Left lung (tissue), 10 donors: ENCODE results near the gene MCM7. TPM values are rescaled to one million over a fixed set of nuclear protein-coding genes. Genes with fewer than 3 reads are reported as not detected.

Experiments used
- ATAC-seq: fragments of 200-7000 bp; cut with Tn5 transposase; one replicate; pipeline ENCODE4 v1.9.1; 2020; ENCODE audit warnings: moderate library complexity
- DNase-seq, 4 donors: peaks; one replicate each; pipeline ENCODE4 v3.0.0-alpha.2; 2013 to 2020
- H3K27ac ChIP-seq, 2 donors: fragments of 200-600 bp; sonication (generic) in 1 of 2; one replicate each; pipeline versions ENCODE4 v1.5.0 to v1.8.0; 2020 to 2021
- H3K27me3 ChIP-seq, 2 donors: fragments of 200-600 bp; sonication (generic) in 1 of 2; one replicate each; pipeline versions ENCODE4 v1.5.0 to v1.8.0; 2020 to 2021
- H3K36me3 ChIP-seq, 2 donors: fragments of 200-600 bp; sonication (generic) in 1 of 2; one replicate each; pipeline versions ENCODE4 v1.5.0 to v1.8.0; 2020 to 2021
- H3K4me1 ChIP-seq, 2 donors: fragments of 200-600 bp; one replicate each; pipeline ENCODE4 v1.8.0; 2021
- H3K4me3 ChIP-seq, 2 donors: fragments of 200-600 bp; sonication (generic) in 1 of 2; one replicate each; pipeline versions ENCODE4 v1.5.0 to v1.8.0; 2020 to 2021; ENCODE audit warnings: mild to moderate bottlenecking in 1 of 2
- H3K9me3 ChIP-seq, 2 donors: fragments of 200-600 bp; sonication (generic) in 1 of 2; one replicate each; pipeline versions ENCODE4 v1.5.0 to v1.8.0; 2020 to 2021
- intact Hi-C, 2 donors: fragments of 100-400 bp; cut with DNase I; formaldehyde crosslinking; loops; one replicate each; pipeline versions ENCODE4 v1.11.2 to v1.14.2; 2022
- polyA plus RNA-seq, 6 donors: library from polyadenylated mRNA; unstranded; fragments of 120-200 nt; gene quantifications; one replicate each; pipeline ENCODE4 v1.2.1, GENCODE V29; 2013; ENCODE audit not compliant: insufficient read length in 6 of 6
- total RNA-seq, 2 donors: library from RNA; stranded (reverse); fragmentation: NEBNext Ultra II Directional; extraction: Animal tissue kit (Norgen Biotek cat#: 25700); gene quantifications; one replicate each; pipeline ENCODE4 v1.2.1, GENCODE V29; 2021
- TF ChIP-seq, protein P1 (sequence below), 2 donors: fragments of 200-600 bp; sonication (generic) in 1 of 2; IDR thresholded peaks; one replicate each; pipeline versions ENCODE4 v1.5.0 to v1.8.0; 2021; ENCODE audit warnings: antibody characterized with exemption in 2 of 2
- donor health status: DM: no; HTN: yes; CAD: no.
- donor health status: DM: no; HTN: no; CAD: no.

MCM7 gene
- total and polyA plus RNA-seq, 8 donors, result 53.7 to 152 (median 137) TPM

DNA sequence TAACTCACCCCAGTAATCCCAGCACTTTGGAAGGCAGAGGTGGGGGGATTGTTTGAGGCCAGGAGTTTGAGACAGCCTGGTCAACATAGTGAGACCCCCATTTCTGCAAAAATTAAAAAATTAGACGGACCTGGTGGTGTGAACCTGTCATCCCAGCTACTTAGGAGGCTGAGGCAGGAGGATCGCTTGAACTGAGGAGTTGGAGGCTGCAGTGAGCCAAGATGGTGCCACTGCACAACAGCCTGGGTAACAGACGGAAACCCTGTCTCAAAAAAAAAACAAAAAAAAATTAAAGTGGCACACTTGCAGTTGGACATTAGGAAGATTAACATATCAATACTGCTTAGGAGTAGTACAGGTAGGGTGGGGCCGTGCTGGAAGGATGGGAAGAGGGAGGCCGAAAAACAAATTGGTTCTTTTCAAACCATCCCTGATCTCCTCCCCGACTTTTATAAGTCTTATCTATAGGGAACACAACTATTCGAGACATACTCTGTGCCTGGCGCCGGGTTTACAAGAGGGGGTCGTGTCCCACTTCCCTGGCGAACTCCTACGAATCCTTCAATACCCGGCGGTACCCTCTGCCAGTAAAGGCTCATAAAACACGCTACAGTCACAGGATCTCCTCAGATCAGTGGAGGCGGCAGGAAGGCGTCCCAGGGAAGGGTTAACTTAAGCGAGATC, 17.3 kb upstream of the MCM7 start:
- DNase-seq (no peak), ATAC-seq (no peak)
- intact Hi-C loops, result no loop called here
- H3K4me3 ChIP-seq, result peak overlapping the region; percentile 83 to 89
- TF ChIP-seq, protein P1, sequence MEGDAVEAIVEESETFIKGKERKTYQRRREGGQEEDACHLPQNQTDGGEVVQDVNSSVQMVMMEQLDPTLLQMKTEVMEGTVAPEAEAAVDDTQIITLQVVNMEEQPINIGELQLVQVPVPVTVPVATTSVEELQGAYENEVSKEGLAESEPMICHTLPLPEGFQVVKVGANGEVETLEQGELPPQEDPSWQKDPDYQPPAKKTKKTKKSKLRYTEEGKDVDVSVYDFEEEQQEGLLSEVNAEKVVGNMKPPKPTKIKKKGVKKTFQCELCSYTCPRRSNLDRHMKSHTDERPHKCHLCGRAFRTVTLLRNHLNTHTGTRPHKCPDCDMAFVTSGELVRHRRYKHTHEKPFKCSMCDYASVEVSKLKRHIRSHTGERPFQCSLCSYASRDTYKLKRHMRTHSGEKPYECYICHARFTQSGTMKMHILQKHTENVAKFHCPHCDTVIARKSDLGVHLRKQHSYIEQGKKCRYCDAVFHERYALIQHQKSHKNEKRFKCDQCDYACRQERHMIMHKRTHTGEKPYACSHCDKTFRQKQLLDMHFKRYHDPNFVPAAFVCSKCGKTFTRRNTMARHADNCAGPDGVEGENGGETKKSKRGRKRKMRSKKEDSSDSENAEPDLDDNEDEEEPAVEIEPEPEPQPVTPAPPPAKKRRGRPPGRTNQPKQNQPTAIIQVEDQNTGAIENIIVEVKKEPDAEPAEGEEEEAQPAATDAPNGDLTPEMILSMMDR (IDR thresholded peaks at IDR 0.05), result no peak
- no peaks in the 10 kb centered on the region for H3K9me3 ChIP-seq
- peak overlapping the region in 1 of 2 donors; percentile 88 for H3K27ac ChIP-seq
- H3K27me3 ChIP-seq, result no peaks in the 10 kb centered on the region
- peaks cover 0 to 8% of the 10 kb centered on the region in 2 donors for H3K36me3 ChIP-seq
- peaks cover 14 to 21% of the 10 kb centered on the region in 2 donors for H3K4me1 ChIP-seq

DNA sequence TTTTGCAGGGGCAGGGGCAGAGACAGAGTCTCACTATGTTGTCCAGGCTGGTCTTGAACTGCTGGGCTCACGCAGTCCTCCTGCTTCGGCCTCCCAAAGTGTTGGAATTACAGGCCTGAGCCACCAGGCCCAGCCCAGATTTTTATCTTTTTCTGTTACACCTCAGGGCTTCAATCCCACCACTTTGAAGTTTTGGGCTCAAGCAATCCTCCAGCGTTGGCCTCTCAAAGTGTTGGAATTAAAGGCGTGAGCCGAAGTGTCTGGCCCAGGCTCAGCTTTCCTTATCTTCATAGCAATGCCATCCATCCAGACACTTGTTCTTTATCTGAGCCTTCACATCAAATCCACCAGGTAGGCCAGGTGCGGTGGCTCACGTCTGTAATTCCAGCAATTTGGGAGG, 13.8 kb upstream of the MCM7 start:
- TF ChIP-seq, protein P1 (IDR thresholded peaks at IDR 0.05), result no peak
- no peaks in the 10 kb centered on the region for H3K27me3 ChIP-seq
- H3K36me3 ChIP-seq, result peaks cover 0 to 43% of the 10 kb centered on the region in 2 donors
- intact Hi-C loops, result no loop called here
- DNase-seq (no peak), ATAC-seq (no peak)
- H3K4me3 ChIP-seq, result no peak overlapping the region
- H3K9me3 ChIP-seq, result no peaks in the 10 kb centered on the region
- peaks cover 7 to 14% of the 10 kb centered on the region in 2 donors for H3K4me1 ChIP-seq
- no peak overlapping the region for H3K27ac ChIP-seq

DNA sequence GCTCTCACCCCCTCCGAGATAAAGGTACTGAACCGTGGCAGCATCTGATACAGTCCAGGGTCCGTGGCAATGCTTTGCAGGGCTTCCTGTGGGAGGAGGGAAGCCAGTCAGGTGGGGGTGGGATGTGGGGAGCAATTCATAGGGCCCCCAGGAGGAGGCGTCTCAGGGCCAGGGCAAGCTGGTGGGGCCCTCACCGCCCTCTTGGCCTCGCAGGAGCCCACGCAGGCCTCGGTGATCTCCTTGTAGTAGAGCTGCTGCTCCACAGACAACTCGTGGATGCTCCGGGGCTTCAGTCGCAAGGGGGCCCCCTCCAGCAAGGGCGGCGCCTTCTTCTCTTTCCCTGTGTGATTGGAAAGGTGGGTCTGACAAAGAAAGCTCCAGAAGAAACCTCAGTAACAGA, 10.7 kb upstream of the MCM7 start:
- H3K27me3 ChIP-seq, result no peaks in the 10 kb centered on the region
- no peak overlapping the region for H3K27ac ChIP-seq
- no peaks in the 10 kb centered on the region for H3K4me1 ChIP-seq
- intact Hi-C loops, result no loop called here
- TF ChIP-seq, protein P1 (IDR thresholded peaks at IDR 0.05), result no peak
- DNase-seq (peak in 1 of 4 donors; percentile 50), ATAC-seq (no peak)
- peaks cover 0 to 74% of the 10 kb centered on the region in 2 donors for H3K36me3 ChIP-seq
- H3K4me3 ChIP-seq, result no peak overlapping the region
- no peaks in the 10 kb centered on the region for H3K9me3 ChIP-seq

DNA sequence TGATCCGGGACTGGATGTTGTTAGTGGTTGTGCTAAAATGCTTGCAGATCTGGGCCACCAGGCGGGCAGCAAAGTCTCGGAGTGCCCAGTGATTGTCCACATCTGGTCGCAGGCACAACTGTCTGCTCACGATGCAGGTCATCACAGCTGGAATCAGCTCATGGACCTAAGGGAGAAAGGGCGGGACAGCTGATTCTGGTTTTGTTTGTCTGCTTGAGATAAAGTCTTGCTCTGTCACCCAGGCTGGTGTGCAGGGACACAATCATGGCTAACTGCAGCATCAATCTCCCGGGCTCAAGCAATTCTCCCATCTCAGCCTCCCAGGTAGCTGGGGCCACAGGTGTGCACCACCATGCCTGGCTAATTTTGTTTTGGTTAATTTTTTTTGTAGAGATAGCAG, 10.0 kb upstream of the MCM7 start:
- intact Hi-C loops, result no loop called here
- H3K4me1 ChIP-seq, result no peaks in the 10 kb centered on the region
- DNase-seq, result peak in 1 of 4 donors; percentile 37
- peaks cover 0 to 81% of the 10 kb centered on the region in 2 donors for H3K36me3 ChIP-seq
- H3K4me3 ChIP-seq, result no peak overlapping the region
- no peaks in the 10 kb centered on the region for H3K9me3 ChIP-seq
- TF ChIP-seq, protein P1 (IDR thresholded peaks at IDR 0.05), result no peak
- H3K27me3 ChIP-seq, result no peaks in the 10 kb centered on the region
- H3K27ac ChIP-seq, result no peak overlapping the region
- no peak for ATAC-seq

- H3K27ac ChIP-seq, result no peak overlapping the region
- TF ChIP-seq, protein P1 (IDR thresholded peaks at IDR 0.05), result no peak
- no peaks in the 10 kb centered on the region for H3K9me3 ChIP-seq
- ATAC-seq (no peak), DNase-seq (peak in 1 of 4 donors; percentile 47)
- H3K36me3 ChIP-seq, result peaks cover 0 to 97% of the 10 kb centered on the region in 2 donors
- intact Hi-C loops, result no loop called here
- no peaks in the 10 kb centered on the region for H3K27me3 ChIP-seq
- H3K4me1 ChIP-seq, result no peaks in the 10 kb centered on the region
- H3K4me3 ChIP-seq, result no peak overlapping the region
Observed at GRCh38 chr7:100109521-100110163, 8.4 kb upstream of the MCM7 start.
